Measurements from ENCODE around the gene C6.

Gene C6

DNA sequence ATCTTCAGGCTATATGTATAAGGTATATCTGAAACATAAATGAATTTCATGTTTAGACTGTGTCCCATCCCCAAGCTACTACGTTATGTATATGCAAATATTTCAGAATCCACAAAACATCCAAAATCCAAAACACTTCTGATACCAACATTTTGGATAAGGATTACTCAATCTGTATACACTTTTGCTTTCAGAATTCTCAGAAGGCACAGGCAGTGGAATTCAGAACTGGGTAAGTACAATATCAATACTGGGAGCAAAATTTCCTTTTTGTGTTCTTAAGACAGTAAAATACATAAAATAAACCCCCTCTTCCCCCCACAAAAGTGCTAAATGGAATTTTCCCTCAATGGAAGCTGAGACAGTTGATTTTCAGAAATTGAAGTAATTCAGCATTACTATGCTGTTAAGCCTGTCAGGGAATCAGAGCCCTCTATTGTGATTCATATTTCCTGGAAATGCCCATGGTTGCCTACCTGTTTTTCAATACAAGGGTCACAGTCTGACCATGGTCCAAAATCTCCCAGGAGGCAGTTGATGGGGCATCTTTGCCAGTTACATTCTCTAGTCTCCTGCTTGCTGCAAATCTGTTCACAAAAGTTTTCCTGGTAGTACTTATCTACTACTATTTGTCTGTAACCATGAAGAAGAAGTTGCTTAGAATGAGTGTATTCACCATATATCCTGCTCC is 12.1 kb downstream of the C6 start:
- H3K4me3 ChIP-seq (ENCODE audit: low read depth, low read length), result no peak overlapping the region
- no peak for DNase-seq (ENCODE audit: low read depth)
- TF ChIP-seq, protein P1, sequence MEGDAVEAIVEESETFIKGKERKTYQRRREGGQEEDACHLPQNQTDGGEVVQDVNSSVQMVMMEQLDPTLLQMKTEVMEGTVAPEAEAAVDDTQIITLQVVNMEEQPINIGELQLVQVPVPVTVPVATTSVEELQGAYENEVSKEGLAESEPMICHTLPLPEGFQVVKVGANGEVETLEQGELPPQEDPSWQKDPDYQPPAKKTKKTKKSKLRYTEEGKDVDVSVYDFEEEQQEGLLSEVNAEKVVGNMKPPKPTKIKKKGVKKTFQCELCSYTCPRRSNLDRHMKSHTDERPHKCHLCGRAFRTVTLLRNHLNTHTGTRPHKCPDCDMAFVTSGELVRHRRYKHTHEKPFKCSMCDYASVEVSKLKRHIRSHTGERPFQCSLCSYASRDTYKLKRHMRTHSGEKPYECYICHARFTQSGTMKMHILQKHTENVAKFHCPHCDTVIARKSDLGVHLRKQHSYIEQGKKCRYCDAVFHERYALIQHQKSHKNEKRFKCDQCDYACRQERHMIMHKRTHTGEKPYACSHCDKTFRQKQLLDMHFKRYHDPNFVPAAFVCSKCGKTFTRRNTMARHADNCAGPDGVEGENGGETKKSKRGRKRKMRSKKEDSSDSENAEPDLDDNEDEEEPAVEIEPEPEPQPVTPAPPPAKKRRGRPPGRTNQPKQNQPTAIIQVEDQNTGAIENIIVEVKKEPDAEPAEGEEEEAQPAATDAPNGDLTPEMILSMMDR (IDR thresholded peaks at IDR 0.05; ENCODE audit: insufficient read depth, low read depth, low read length, missing control alignments), result no peak

DNA sequence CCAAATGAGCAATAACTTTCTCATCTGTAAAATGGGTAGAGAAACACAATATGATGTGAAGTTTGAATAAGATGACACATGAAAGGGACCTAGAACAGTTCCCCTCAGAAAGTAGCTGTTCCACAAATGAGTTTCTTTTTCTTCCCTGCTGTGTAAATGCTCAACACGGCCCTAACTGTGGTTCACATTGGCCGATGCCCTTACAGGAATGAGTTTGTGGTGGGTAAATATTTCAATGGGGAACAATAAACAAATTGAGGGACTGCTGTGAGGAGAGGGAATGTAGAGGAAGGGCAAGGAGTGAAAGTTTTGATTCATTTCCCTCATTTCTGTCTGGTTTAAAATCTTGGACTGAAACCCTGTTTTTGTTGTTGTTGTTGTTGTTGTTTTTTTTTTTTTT is 12.8 kb downstream of the C6 start:
- DNase-seq (ENCODE audit: low read depth), result no peak

DNA sequence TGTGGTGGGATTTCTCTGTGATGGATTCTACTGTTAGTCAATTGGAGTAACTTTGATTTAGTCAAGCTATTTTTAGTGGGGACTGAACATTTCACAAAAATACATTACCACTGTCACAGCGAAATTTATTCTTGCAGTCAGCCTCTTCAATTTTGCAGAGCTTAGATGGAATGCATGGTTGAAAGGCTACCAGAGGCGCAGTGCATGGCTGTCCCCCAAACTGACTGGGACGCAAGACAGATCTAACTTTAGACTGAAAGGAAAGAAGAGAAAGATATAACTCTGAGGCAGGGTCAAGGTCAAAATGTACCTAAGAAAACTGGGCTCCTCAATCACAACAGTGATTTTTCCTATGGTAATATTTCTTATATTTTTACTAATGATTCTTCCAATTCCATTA is 13.7 kb downstream of the C6 start:
- TF ChIP-seq, protein P1 (IDR thresholded peaks at IDR 0.05; ENCODE audit: insufficient read depth, low read depth, low read length, missing control alignments), result no peak
- H3K4me3 ChIP-seq (ENCODE audit: low read depth, low read length), result no peak overlapping the region
- DNase-seq (ENCODE audit: low read depth), result no peak

More for the DNA sequence above, 12.8 kb downstream of the C6 start:
- H3K4me3 ChIP-seq (ENCODE audit: low read depth, low read length), result no peak overlapping the region
- TF ChIP-seq, protein P1 (IDR thresholded peaks at IDR 0.05; ENCODE audit: insufficient read depth, low read depth, low read length, missing control alignments), result no peak

DNA sequence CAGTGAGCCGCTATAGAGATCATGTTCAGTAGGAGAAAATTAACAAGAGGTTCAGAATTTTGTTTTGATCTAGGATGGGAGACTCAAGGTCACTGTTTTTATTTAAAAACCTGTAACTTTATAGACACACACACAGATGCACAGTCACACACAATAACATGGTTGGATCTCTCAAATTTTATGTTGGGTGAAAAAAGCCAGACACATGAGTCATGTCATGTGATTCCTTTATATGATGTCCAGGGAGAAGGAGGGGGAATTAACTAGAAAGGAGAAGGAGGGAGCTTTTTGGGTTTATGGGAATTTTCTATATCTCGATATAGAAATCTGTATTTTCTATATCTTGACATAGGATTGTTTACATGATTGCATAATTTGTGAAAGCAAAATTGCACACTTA is 17.1 kb downstream of the C6 start:
- H3K4me3 ChIP-seq (ENCODE audit: low read depth, low read length), result no peak overlapping the region
- DNase-seq (ENCODE audit: low read depth), result no peak
- TF ChIP-seq, protein P1 (IDR thresholded peaks at IDR 0.05; ENCODE audit: insufficient read depth, low read depth, low read length, missing control alignments), result no peak

DNA sequence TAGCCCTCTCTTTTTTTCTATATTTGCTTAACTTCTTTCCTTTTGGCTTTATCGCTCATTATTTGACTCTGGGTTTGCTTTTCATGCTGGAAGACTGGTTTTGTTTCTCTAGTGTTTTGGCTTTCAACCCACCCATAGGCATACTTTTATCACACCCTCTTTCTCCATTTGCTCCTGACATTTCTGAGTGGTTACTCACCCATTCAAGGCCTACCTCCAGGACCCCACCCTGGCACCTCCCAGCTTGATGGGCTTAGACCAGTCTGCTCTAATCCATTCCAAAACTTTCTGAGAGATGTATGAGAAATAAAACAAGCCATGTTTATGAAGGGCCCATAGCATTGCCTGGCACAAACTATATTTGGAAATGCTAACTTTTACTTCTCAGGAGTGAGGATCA is 18.1 kb downstream of the C6 start:
- no peak overlapping the region for H3K4me3 ChIP-seq (ENCODE audit: low read depth, low read length)
- TF ChIP-seq, protein P1 (IDR thresholded peaks at IDR 0.05; ENCODE audit: insufficient read depth, low read depth, low read length, missing control alignments), result no peak
- no peak for DNase-seq (ENCODE audit: low read depth)

DNA sequence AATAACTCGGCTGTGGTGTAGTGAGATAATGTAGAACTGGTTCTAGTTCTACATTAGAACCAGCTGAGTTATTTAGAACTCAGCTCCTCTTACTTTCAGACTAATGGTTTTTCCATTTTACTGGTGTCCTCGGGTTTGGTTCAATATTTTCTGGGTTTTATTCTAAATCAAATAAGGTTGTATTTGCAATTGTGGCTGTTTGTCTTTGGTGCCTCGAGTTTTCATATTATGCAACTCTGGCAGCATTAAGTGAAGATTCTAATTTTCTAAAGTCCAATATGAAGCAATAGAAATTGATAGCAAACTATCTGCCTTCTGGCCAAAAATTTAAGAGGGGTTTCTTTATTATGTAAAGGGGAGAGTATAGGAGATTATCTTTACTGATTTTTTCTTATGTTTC is 19.0 kb downstream of the C6 start:
- TF ChIP-seq, protein P1 (IDR thresholded peaks at IDR 0.05; ENCODE audit: insufficient read depth, low read depth, low read length, missing control alignments), result no peak
- no peak for DNase-seq (ENCODE audit: low read depth)
- no peak overlapping the region for H3K4me3 ChIP-seq (ENCODE audit: low read depth, low read length)

Data from GM12865 (cell line).